ENCODE measurements around the gene ELF2.
"Not testable (repeated sequence)": the region's sequence is repeated elsewhere in the genome, so short reads cannot be mapped to it uniquely, and the experiment has no call there.

ELF2 gene

DNA sequence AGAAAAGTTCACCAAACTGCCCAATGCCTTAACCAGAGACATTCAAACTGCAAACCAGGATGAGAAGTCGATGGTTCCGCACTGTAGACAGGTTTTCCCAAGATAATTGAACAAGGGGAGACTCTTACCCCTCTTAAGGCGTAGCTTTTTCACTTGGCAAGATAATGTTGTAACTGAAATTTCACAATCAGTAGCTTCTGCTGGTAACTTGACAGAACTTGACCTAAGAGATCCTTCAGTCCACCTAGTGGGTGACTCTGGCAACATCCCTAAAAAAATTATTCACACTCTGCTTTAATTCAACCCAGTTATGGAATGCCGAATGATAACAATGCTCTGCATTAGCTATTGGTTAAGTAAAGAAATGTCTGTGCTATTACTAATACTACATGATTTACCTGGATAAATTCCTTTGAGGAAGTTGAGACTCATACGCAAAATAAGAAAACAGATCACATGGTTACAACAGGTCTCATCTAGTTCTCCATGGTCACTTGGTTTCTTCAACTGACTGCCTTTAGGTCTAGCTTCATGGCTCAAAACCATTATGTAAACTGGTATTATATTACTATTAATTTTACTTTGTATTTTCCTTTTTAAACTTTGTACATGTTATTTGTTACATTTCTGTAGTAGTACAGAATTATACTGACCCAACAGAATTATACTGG lies 9.1 kb downstream of the ELF2 start:
- Mint-ChIP-seq H3K36me3 (ENCODE audit: low read depth) (no peaks in the 10 kb centered on the region), H3K4me1 (ENCODE audit: low read depth) (peaks cover 13% of the 10 kb centered on the region), H3K27me3 (no peaks in the 10 kb centered on the region), H3K9me3 (no peaks in the 10 kb centered on the region), H3K27ac (no peak overlapping the region), H3K4me3 (no peak overlapping the region)

GRCh38 chr4:139164731-139165130 lies 12.3 kb downstream of the ELF2 start:
- Mint-ChIP-seq H3K36me3 (ENCODE audit: low read depth) (no peaks in the 10 kb centered on the region), H3K4me1 (ENCODE audit: low read depth) (peaks cover 8% of the 10 kb centered on the region), H3K4me3 (no peak overlapping the region), H3K27me3 (no peaks in the 10 kb centered on the region), H3K27ac (no peak overlapping the region), H3K9me3 (no peaks in the 10 kb centered on the region)

DNA sequence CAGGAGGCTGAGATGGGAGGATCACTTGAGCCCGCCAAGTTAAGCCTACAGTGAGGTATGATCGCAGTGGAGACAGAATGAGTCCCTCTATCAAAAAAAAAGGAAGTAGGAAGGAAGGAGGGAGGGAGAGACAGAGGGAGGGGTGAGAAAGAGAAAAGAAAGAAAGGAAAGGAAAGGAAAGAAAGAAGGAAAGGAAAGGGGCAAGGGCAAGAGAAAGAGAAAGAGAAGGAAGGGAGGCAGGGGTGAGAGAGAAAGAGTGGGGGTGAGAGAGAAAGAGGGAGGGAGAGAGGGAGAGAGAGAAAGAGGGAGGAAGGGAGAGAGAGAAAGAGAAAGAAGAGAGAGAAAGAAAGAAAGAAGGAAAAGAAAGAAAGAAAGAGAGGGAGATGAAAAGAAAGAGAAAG lies 13.2 kb downstream of the ELF2 start:
- Mint-ChIP-seq H3K27me3 (no peaks in the 10 kb centered on the region), H3K36me3 (ENCODE audit: low read depth) (no peaks in the 10 kb centered on the region), H3K27ac (peak overlapping the region; percentile 34), H3K9me3 (no peaks in the 10 kb centered on the region), H3K4me3 (no peak overlapping the region), H3K4me1 (ENCODE audit: low read depth) (peaks cover 8% of the 10 kb centered on the region)

- H3K27ac Mint-ChIP-seq; H3K27me3 Mint-ChIP-seq; H3K4me1 Mint-ChIP-seq (ENCODE audit: low read depth); H3K36me3 Mint-ChIP-seq (ENCODE audit: low read depth); H3K4me3 Mint-ChIP-seq; H3K9me3 Mint-ChIP-seq: not testable (repeated sequence)
Measured at GRCh38 chr4:139157977-139158376, 19.0 kb downstream of the ELF2 start.

DNA sequence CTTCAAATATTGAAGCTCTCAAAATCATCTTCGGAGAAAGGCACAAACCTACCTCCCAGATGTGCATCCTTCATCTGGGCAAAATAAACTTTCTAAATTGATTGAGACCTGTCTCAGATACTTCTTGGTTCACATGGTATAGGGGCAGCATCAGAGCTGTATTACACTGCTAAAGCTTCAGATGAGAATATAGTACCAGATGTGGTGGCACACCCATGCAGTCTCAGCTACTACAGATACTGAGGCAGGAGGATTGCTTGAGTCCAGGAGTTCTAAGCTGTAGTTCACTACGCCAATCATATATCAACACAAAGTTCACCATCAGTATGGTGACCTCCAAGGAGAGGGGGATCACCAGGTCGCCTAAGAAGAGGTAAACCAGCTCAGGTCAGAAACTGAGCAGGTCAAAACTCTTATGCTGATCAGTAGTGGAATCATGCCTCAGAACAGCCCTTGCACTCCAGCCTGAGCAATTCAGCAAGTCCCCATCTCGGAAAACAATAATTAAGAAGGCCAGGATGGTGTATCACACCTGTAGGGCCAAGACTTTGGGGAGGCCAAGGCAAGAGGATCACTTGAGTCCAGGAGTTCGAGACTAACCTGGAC lies 22.0 kb downstream of the ELF2 start:
- Mint-ChIP-seq H3K4me3 (no peak overlapping the region), H3K9me3 (no peaks in the 10 kb centered on the region), H3K36me3 (ENCODE audit: low read depth) (no peaks in the 10 kb centered on the region), H3K4me1 (ENCODE audit: low read depth) (no peaks in the 10 kb centered on the region), H3K27me3 (no peaks in the 10 kb centered on the region), H3K27ac (no peak overlapping the region)

DNA sequence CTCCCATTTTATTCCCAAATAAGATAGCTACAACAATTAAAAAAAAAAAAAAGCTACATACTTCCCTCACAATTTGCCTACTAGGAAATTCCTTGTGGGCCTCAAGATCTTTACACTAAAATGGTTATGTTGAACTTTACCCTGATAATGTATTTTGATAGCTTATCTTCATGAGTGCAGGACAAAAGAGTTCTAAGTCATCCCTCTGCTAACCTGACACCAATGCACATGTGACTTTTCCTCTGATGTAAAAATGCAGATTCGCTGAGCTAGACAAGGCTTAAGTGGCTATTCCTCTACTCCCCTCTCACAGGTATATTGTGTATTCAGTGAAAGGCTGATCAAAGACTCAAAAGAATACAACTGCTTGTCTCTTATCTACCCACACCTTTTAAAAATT lies 22.5 kb downstream of the ELF2 start:
- H3K36me3 Mint-ChIP-seq (ENCODE audit: low read depth), result no peaks in the 10 kb centered on the region
- H3K4me1 Mint-ChIP-seq (ENCODE audit: low read depth), result no peaks in the 10 kb centered on the region
- no peaks in the 10 kb centered on the region for H3K27me3 Mint-ChIP-seq
- H3K9me3 Mint-ChIP-seq, result no peaks in the 10 kb centered on the region
- no peak overlapping the region for H3K27ac Mint-ChIP-seq
- no peak overlapping the region for H3K4me3 Mint-ChIP-seq

DNA sequence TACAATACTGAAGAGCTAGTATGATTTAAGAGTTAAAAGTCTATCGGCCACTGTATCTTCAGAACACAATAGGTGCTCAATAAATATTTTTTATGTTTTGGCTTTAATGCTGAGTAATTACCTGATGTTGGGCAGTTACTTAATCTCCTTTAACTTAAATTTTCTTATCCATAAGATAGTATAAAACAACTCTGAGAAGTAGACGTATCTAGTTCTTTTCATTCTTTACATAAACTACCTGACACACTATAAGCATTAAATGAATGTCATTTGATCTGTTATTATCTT lies 22.9 kb downstream of the ELF2 start:
- Mint-ChIP-seq H3K4me3 (no peak overlapping the region), H3K9me3 (no peaks in the 10 kb centered on the region), H3K27ac (no peak overlapping the region), H3K4me1 (ENCODE audit: low read depth) (no peaks in the 10 kb centered on the region), H3K27me3 (no peaks in the 10 kb centered on the region), H3K36me3 (ENCODE audit: low read depth) (no peaks in the 10 kb centered on the region)

GRCh38 chr4:139153411-139154133 lies 23.4 kb downstream of the ELF2 start:
- no peaks in the 10 kb centered on the region for H3K4me1 Mint-ChIP-seq (ENCODE audit: low read depth)
- H3K27me3 Mint-ChIP-seq, result no peaks in the 10 kb centered on the region
- no peak overlapping the region for H3K4me3 Mint-ChIP-seq
- no peaks in the 10 kb centered on the region for H3K9me3 Mint-ChIP-seq
- no peaks in the 10 kb centered on the region for H3K36me3 Mint-ChIP-seq (ENCODE audit: low read depth)
- H3K27ac Mint-ChIP-seq, result no peak overlapping the region

GRCh38 chr4:139152249-139152648 lies 24.8 kb downstream of the ELF2 start:
- Mint-ChIP-seq H3K27ac (no peak overlapping the region), H3K4me3 (no peak overlapping the region), H3K4me1 (ENCODE audit: low read depth) (peaks cover 1% of the 10 kb centered on the region), H3K27me3 (no peaks in the 10 kb centered on the region), H3K9me3 (no peaks in the 10 kb centered on the region), H3K36me3 (ENCODE audit: low read depth) (no peaks in the 10 kb centered on the region)

GRCh38 chr4:139146926-139147629 lies 29.9 kb downstream of the ELF2 start:
- Mint-ChIP-seq H3K36me3 (ENCODE audit: low read depth) (no peaks in the 10 kb centered on the region), H3K4me1 (ENCODE audit: low read depth) (peaks cover 29% of the 10 kb centered on the region)

GRCh38 chr4:139145552-139145932 lies 31.5 kb downstream of the ELF2 start:
- Mint-ChIP-seq H3K27me3 (no peaks in the 10 kb centered on the region), H3K4me1 (ENCODE audit: low read depth) (peaks cover 33% of the 10 kb centered on the region), H3K36me3 (ENCODE audit: low read depth) (no peaks in the 10 kb centered on the region), H3K9me3 (peaks cover 5% of the 10 kb centered on the region), H3K27ac (no peak overlapping the region), H3K4me3 (no peak overlapping the region)

More at GRCh38 chr4:139146926-139147629, 29.9 kb downstream of the ELF2 start:
- no peaks in the 10 kb centered on the region for H3K27me3 Mint-ChIP-seq
- H3K4me3 Mint-ChIP-seq, result no peak overlapping the region
- H3K27ac Mint-ChIP-seq, result no peak overlapping the region
- H3K9me3 Mint-ChIP-seq, result peaks cover 5% of the 10 kb centered on the region

GRCh38 chr4:139144911-139145551 lies 32.0 kb downstream of the ELF2 start:
- Mint-ChIP-seq H3K27ac (no peak overlapping the region), H3K36me3 (ENCODE audit: low read depth) (no peaks in the 10 kb centered on the region), H3K9me3 (peaks cover 5% of the 10 kb centered on the region), H3K4me3 (no peak overlapping the region), H3K27me3 (no peaks in the 10 kb centered on the region), H3K4me1 (ENCODE audit: low read depth) (peaks cover 33% of the 10 kb centered on the region)

GRCh38 chr4:139144161-139144859 lies 32.7 kb downstream of the ELF2 start:
- H3K9me3 Mint-ChIP-seq, result peaks cover 5% of the 10 kb centered on the region
- H3K27me3 Mint-ChIP-seq, result no peaks in the 10 kb centered on the region
- no peak overlapping the region for H3K27ac Mint-ChIP-seq
- H3K36me3 Mint-ChIP-seq (ENCODE audit: low read depth), result no peaks in the 10 kb centered on the region
- H3K4me1 Mint-ChIP-seq (ENCODE audit: low read depth), result peaks cover 33% of the 10 kb centered on the region
- no peak overlapping the region for H3K4me3 Mint-ChIP-seq

DNA sequence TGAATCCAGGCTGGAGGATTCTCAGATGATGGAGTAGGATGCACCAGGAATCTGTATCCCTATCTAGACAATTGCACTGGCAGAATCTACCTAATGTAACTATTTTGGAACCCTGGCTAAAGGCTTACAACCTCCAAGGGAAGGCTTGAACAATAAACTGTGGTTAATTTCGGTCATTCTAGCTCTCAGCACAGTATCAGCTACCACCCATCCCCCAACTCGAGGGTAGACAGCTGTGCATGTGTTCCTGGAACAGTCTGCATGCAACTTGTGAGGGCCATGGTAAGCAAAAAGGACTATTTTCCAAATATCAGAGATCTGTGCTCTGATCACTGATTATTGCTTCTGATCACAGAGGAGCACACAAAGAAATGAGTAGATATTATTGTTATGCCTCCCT lies 34.0 kb downstream of the ELF2 start:
- no peak overlapping the region for H3K4me3 Mint-ChIP-seq
- H3K27ac Mint-ChIP-seq, result no peak overlapping the region
- no peaks in the 10 kb centered on the region for H3K27me3 Mint-ChIP-seq
- H3K36me3 Mint-ChIP-seq (ENCODE audit: low read depth), result no peaks in the 10 kb centered on the region
- H3K9me3 Mint-ChIP-seq, result peaks cover 5% of the 10 kb centered on the region
- peaks cover 33% of the 10 kb centered on the region for H3K4me1 Mint-ChIP-seq (ENCODE audit: low read depth)

Measured in stimulated activated naive CD8-positive, alpha-beta T cell treated with anti-CD3 and anti-CD28 coated beads, Interleukin-15, Interleukin-2, amounts not matched to agents 100 ng/mL and 50 ng/mL, for 24 hours (primary cell).